HepG2 (cell line): ENCODE results near the gene EGFL8. TPM values are rescaled to one million over a fixed set of nuclear protein-coding genes. Genes with fewer than 3 reads are reported as not detected.

Experiments used
- ATAC-seq: fragments of 200-7000 bp; cut with Tn5 transposase; 3 replicates; pipeline ENCODE4 v1.9.1; 2020; ENCODE audit warnings: mild to moderate bottlenecking, moderate library complexity
- BruUV-seq: library from RNA; stranded (reverse); fragments of 400-500 nt; replicated peaks from 2 replicates; lab custom pipeline; 2021; lab: Mats Ljungman, UMichigan
- CTCF ChIA-PET: fragments of 300-600 bp; formaldehyde crosslinking; extraction: SDS; loops from one replicate; lab custom pipeline; 2021; ENCODE audit warnings: low total read pairs, inconsistent platforms, low intra/inter-chr PET ratio; lab: Yijun Ruan, JAX
- POLR2A ChIA-PET: fragments of 350-600 bp; sonication (Branson Sonifier 250); formaldehyde crosslinking; loops from one replicate; lab custom pipeline; 2020; ENCODE audit warnings: antibody characterized with exemption, inconsistent platforms; lab: Yijun Ruan, JAX
- DNase-seq: peaks from one replicate; pipeline ENCODE4 v3.0.0-alpha.2; 2015; ENCODE audit warnings: low spot score
- FAIRE-seq: peaks from 3 replicates; lab custom pipeline; 2011; peaks lifted over from hg19 to GRCh38; lab: Jason Lieb, UNC
- H2AFZ ChIP-seq: one replicate; pipeline ENCODE4 v1.6.1; 2011; ENCODE audit warnings: low read length, inconsistent platforms
- H3K27ac ChIP-seq: fragments of 300-600 bp; 3 replicates; pipeline ENCODE4 v1.8.0; 2011; ENCODE audit warnings: mixed run types, mild to moderate bottlenecking, mixed read lengths, low read length, inconsistent platforms; ENCODE audit not compliant: insufficient read depth; ENCODE audit errors: extremely low read length
- H3K27me3 ChIP-seq, 2 experiments: fragments of 200-600 bp in 1 of 2; 2 replicates in 1 of 2; 3 replicates in 1 of 2; pipeline versions ENCODE4 v1.6.0 to v1.8.0; 2011; ENCODE audit warnings: low read length in 2 of 2, mild to moderate bottlenecking in 2 of 2, moderate library complexity in 2 of 2, inconsistent platforms in 1 of 2; ENCODE audit not compliant: insufficient read depth in 2 of 2, control insufficient read depth in 1 of 2
- H3K36me3 ChIP-seq, 2 experiments: fragments of 200-600 bp in 1 of 2; replicated peaks in 1 of 2; 2 replicates in 1 of 2; 3 replicates in 1 of 2; pipeline versions ENCODE4 v1.5.1 to v1.8.0; 2011; ENCODE audit warnings: low read length in 2 of 2, inconsistent platforms in 1 of 2; ENCODE audit not compliant: insufficient read depth in 2 of 2, control insufficient read depth in 1 of 2
- H3K4me1 ChIP-seq: 2 replicates; pipeline ENCODE4 v1.5.1; 2012; ENCODE audit warnings: low read length, inconsistent platforms; ENCODE audit not compliant: insufficient read depth
- H3K4me2 ChIP-seq: 2 replicates; pipeline ENCODE4 v1.6.0; 2011; ENCODE audit warnings: low read depth, low read length, inconsistent platforms
- H3K4me3 ChIP-seq, 3 experiments: fragments of 200-600 bp in 1 of 3; sonication (generic), shearing (Covaris generic) in 1 of 3; replicated peaks in 1 of 3; 2 replicates each; pipeline ENCODE4 v1.5.1; 2011 to 2016; ENCODE audit warnings: low read length in 3 of 3, inconsistent platforms in 2 of 3, low read depth in 2 of 3, mild to moderate bottlenecking in 2 of 3, control low read depth in 1 of 3, mixed read lengths in 1 of 3; ENCODE audit not compliant: insufficient read depth in 1 of 3
- H3K79me2 ChIP-seq: one replicate; pipeline ENCODE4 v1.6.1; 2011; ENCODE audit warnings: low read length, inconsistent platforms; ENCODE audit not compliant: insufficient read depth
- H3K9ac ChIP-seq: 2 replicates; pipeline ENCODE4 v1.6.0; 2011; ENCODE audit warnings: mild to moderate bottlenecking, low read depth, low read length, inconsistent platforms; ENCODE audit not compliant: insufficient read depth
- H3K9me3 ChIP-seq: 2 replicates; pipeline ENCODE4 v1.5.1; 2012; ENCODE audit warnings: mild to moderate bottlenecking, low read length
- H4K20me1 ChIP-seq: 2 replicates; pipeline ENCODE4 v1.6.0; 2011; ENCODE audit warnings: inconsistent platforms, mild to moderate bottlenecking, low read length, moderate library complexity; ENCODE audit not compliant: insufficient read depth
- CEBPB ChIP-seq: IDR thresholded peaks from 2 replicates; pipeline ENCODE4 v1.6.1; 2011; ENCODE audit warnings: low read depth, low read length, improper control_type of control experiment, borderline replicate concordance
- DPF2 ChIP-seq: sonication (generic); formaldehyde crosslinking; IDR thresholded peaks from 2 replicates; pipeline ENCODE4 v1.4.0; 2020; ENCODE audit warnings: mild to moderate bottlenecking, low read depth, missing genetic modification reagents, borderline replicate concordance
- HCFC1 ChIP-seq: fragments of 150-350 bp; IDR thresholded peaks from 2 replicates; pipeline ENCODE4 v1.6.1; 2014; ENCODE audit warnings: low read depth, low read length
- HDAC6 ChIP-seq: fragments of 200-600 bp; sonication (generic); IDR thresholded peaks from 2 replicates; pipeline ENCODE4 v1.7.0; 2017; ENCODE audit warnings: mild to moderate bottlenecking, antibody characterized with exemption, low read length, low read depth
- MXD4 ChIP-seq: IDR thresholded peaks from 2 replicates; pipeline ENCODE4 v1.6.1; 2016; ENCODE audit warnings: mild to moderate bottlenecking, missing biosample characterization, missing genetic modification reagents
- RELA ChIP-seq: sonication (generic); formaldehyde crosslinking; IDR thresholded peaks from 2 replicates; pipeline ENCODE4 v1.4.0; 2020; ENCODE audit warnings: missing genetic modification reagents
- SMYD3 ChIP-seq: sonication (generic); formaldehyde crosslinking; IDR thresholded peaks from 2 replicates; pipeline ENCODE4 v1.8.1; 2023; ENCODE audit warnings: mild to moderate bottlenecking, missing genetic modification reagents
- STAT6 ChIP-seq: sonication (generic); formaldehyde crosslinking; IDR thresholded peaks from 2 replicates; pipeline ENCODE4 v1.4.0; 2020; ENCODE audit warnings: missing genetic modification reagents, mild to moderate bottlenecking, borderline replicate concordance
- ZBTB38 ChIP-seq: sonication (generic); formaldehyde crosslinking; IDR thresholded peaks from 2 replicates; pipeline ENCODE4 v1.5.1; 2020; ENCODE audit warnings: mild to moderate bottlenecking, missing genetic modification reagents
- ZNF333 ChIP-seq: sonication (generic); formaldehyde crosslinking; IDR thresholded peaks from 2 replicates; pipeline ENCODE4 v1.4.0; 2020; ENCODE audit warnings: mild to moderate bottlenecking, missing genetic modification reagents, borderline replicate concordance
- ZNF460 ChIP-seq: sonication (generic); formaldehyde crosslinking; IDR thresholded peaks from 2 replicates; pipeline ENCODE4 v1.5.1; 2020; ENCODE audit warnings: missing genetic modification reagents, mild to moderate bottlenecking, borderline replicate concordance
- ZNF562 ChIP-seq: sonication (generic); formaldehyde crosslinking; IDR thresholded peaks from 2 replicates; pipeline ENCODE4 v1.8.0; 2022; ENCODE audit warnings: missing genetic modification reagents, borderline replicate concordance
- ZNF567 ChIP-seq: sonication (generic); formaldehyde crosslinking; IDR thresholded peaks from 2 replicates; pipeline ENCODE4 v1.8.1; 2023; ENCODE audit warnings: mild to moderate bottlenecking, missing genetic modification reagents, borderline replicate concordance
- ZNF589 ChIP-seq: sonication (generic); formaldehyde crosslinking; conservative IDR thresholded peaks from 2 replicates; pipeline ENCODE4 v1.8.0; 2022; ENCODE audit warnings: mild to moderate bottlenecking, moderate library complexity, missing genetic modification reagents
- ZNF652 ChIP-seq: IDR thresholded peaks from 2 replicates; pipeline ENCODE4 v1.6.1; 2016; ENCODE audit warnings: low read depth, borderline replicate concordance
- ZNF660 ChIP-seq: sonication (generic); formaldehyde crosslinking; IDR thresholded peaks from 2 replicates; pipeline ENCODE4 v1.5.1; 2020; ENCODE audit warnings: mild to moderate bottlenecking, low read depth, missing genetic modification reagents, borderline replicate concordance
- ZNF740 ChIP-seq: sonication (generic); formaldehyde crosslinking; IDR thresholded peaks from 2 replicates; pipeline ENCODE4 v1.4.0; 2020; ENCODE audit warnings: missing genetic modification reagents
- ZNF772 ChIP-seq: sonication (generic); formaldehyde crosslinking; IDR thresholded peaks from 2 replicates; pipeline ENCODE4 v1.5.0; 2020; ENCODE audit warnings: mild to moderate bottlenecking, missing genetic modification reagents
- WGBS: methylation state at CpG from one replicate; pipeline ENCODE4 v1.1.6; 2017; ENCODE audit warnings: low lambda C conversion rate; 5-methylcytosine and 5-hydroxymethylcytosine counted together
- in situ Hi-C: cut with HindIII; loops from 2 replicates; pipeline ENCODE4 v1.10.0; 2017; ENCODE audit warnings: low pct_unique_long_range_greater_than_20kb; ENCODE audit not compliant: extremely low pct_ligation_motif_present
- intact Hi-C: fragments of 100-400 bp; cut with micrococcal nuclease; formaldehyde crosslinking; loops from one replicate; pipeline ENCODE4 v1.10.0; 2022; ENCODE audit not compliant: unreplicated experiment
- polyA plus RNA-seq, 8 experiments: library from polyadenylated mRNA; depleted of rRNA in 3 of 8; stranded (reverse) in 7 of 8; unstranded in 1 of 8; fragments of >200 nt; fragmentation: Illumina TruSeq in 4 of 8; extraction: Trizol in 4 of 8; gene quantifications; 2 replicates each; pipeline versions ENCODE4 v1.2.1 to v1.2.3, GENCODE V29; 2011 to 2016; ENCODE audit warnings: low read depth in 4 of 8, missing spikeins in 1 of 8, mixed read lengths in 1 of 8; ENCODE audit not compliant: insufficient read depth in 1 of 8
- total RNA-seq, 5 experiments: library from RNA; depleted of rRNA; stranded (reverse); fragments of >200 nt; fragmentation: Illumina TruSeq; extraction: Trizol; gene quantifications; 2 replicates each; pipeline ENCODE4 v1.2.3, GENCODE V29; 2016; ENCODE audit warnings: low read depth in 1 of 5

EGFL8 gene
- total and polyA plus RNA-seq, 2 of the 13 experiments (the other 11 are each of a cell fraction or from before 2014, with no cell fraction given): 10.0 to 11.5 TPM

- TF ChIP-seq ZNF772 (peak; percentile 82), SMYD3 (no peak)
Measured at GRCh38 chr6:32195902-32196681, 31.7 kb downstream of the EGFL8 start (continued).

GRCh38 chr6:32196682-32197616, 32.6 kb downstream of the EGFL8 start:
- peak overlapping the region; percentile 18 for H2AFZ ChIP-seq
- H3K9ac ChIP-seq: peak overlapping the region; percentile 99
- ChIA-PET CTCF (no interaction called here), POLR2A (interaction anchor here (1.1 to 3.0 kb wide), 5 partner anchors 19 to 775 kb away, joined by 4 to 82 read pairs (median 8); partner anchors contain the start of genes AGPAT1, NEU1 and RNF5)
- H3K4me2 ChIP-seq: peak overlapping the region; percentile 99
- intact Hi-C loops (loop anchor here (5.0 kb wide), 2 partner anchors 35 to 80 kb away; no protein-coding TSS in a partner anchor), in situ Hi-C loops (no loop called here)
- no peaks in the 10 kb centered on the region for H3K36me3 ChIP-seq
- H3K27ac ChIP-seq: peak overlapping the region; percentile 98
- WGBS: 83% methylated on average over 23 of the region's 28 CpGs
- H3K4me1 ChIP-seq: peaks cover 54% of the 10 kb centered on the region
- H3K79me2 ChIP-seq: no peaks in the 10 kb centered on the region
- DNase-seq (no peak), FAIRE-seq (no peak), ATAC-seq (no peak)
- peaks cover 2 to 13% of the 10 kb centered on the region in 2 experiments; a peak in 3 of 5 replicates for H3K27me3 ChIP-seq
- no peaks in the 10 kb centered on the region for H3K9me3 ChIP-seq
- BruUV-seq: no TSS peak
- H4K20me1 ChIP-seq: no peaks in the 10 kb centered on the region
- peak overlapping the region in 2 of 3 experiments; percentile 94 to 96; a peak in 4 of 6 replicates for H3K4me3 ChIP-seq
- TF ChIP-seq RELA (CRISPR knock-in tag): no peak
- no peak for TF ChIP-seq MXD4
- TF ChIP-seq ZBTB38: peak; percentile 97
- 0 out of 2 replicates have a peak, but pooled peaks have one; percentile 35 for TF ChIP-seq ZNF567 (CRISPR knock-in tag)
- no peak for TF ChIP-seq ZNF460
- peak; percentile 86 for TF ChIP-seq ZNF740 (CRISPR knock-in tag)
- no peak for TF ChIP-seq ZNF589 (CRISPR knock-in tag)
- TF ChIP-seq ZNF660 (CRISPR knock-in tag): peak; percentile 83; the same call in 1 of the 2 replicates
- no peak for TF ChIP-seq ZNF562 (CRISPR knock-in tag)
- 0 out of 2 replicates have a peak, but pooled peaks have one; percentile 9 for TF ChIP-seq ZNF333
- TF ChIP-seq ZNF652: 0 out of 2 replicates have a peak, but pooled peaks have one; percentile 1
- TF ChIP-seq CEBPB: no peak
- no peak for TF ChIP-seq HDAC6
- TF ChIP-seq STAT6: no peak
- no peak for TF ChIP-seq HCFC1
- TF ChIP-seq DPF2 (CRISPR knock-in tag): 0 out of 2 replicates have a peak, but pooled peaks have one; percentile 13
